Renal cortical epithelial cell (primary cell): ENCODE results near the gene PDE3A. TPM values are rescaled to one million over a fixed set of nuclear protein-coding genes. Genes with fewer than 3 reads are reported as not detected.
"Not testable (repeated sequence)": the region's sequence is repeated elsewhere in the genome, so short reads cannot be mapped to it uniquely, and the experiment has no call there.

Experiments used
- DNase-seq: peaks from one replicate; pipeline ENCODE4 v3.0.0-alpha.2; 2011; ENCODE audit warnings: low read depth
- total RNA-seq: library from RNA; depleted of rRNA; stranded (reverse); fragments of >200 nt; gene quantifications from 2 replicates; pipeline ENCODE4 v1.2.3, GENCODE V29; 2014

PDE3A gene
- total RNA-seq, 1 donor from 2014 or later: 0.10 TPM

- peak; percentile 71 for DNase-seq
These were observed 234.5 kb downstream of the PDE3A start for GRCh38 chr12:20602641-20603391.

- no peak for DNase-seq
These were observed 236.2 kb downstream of the PDE3A start for GRCh38 chr12:20604408-20605067.

GRCh38 chr12:20615020-20615419 is 246.7 kb downstream of the PDE3A start:
- not testable (repeated sequence) for DNase-seq

GRCh38 chr12:20616093-20616492 is 247.8 kb downstream of the PDE3A start:
- DNase-seq: no peak

GRCh38 chr12:20620261-20620660 is 251.9 kb downstream of the PDE3A start:
- no peak for DNase-seq

- DNase-seq: peak; percentile 49
These were observed 256.4 kb downstream of the PDE3A start for GRCh38 chr12:20624718-20625117.

GRCh38 chr12:20625531-20625930 is 257.2 kb downstream of the PDE3A start:
- DNase-seq: no peak

GRCh38 chr12:20627001-20627588 is 258.8 kb downstream of the PDE3A start:
- peak; percentile 56 for DNase-seq

- no peak for DNase-seq
These were observed 260.0 kb downstream of the PDE3A start for GRCh38 chr12:20628226-20628787.

GRCh38 chr12:20628999-20629398 is 260.7 kb downstream of the PDE3A start:
- DNase-seq: no peak

- peak; percentile 92 for DNase-seq
These were observed 261.2 kb downstream of the PDE3A start for GRCh38 chr12:20629414-20630156.

- peak; percentile 84 for DNase-seq
These were observed 263.4 kb downstream of the PDE3A start for GRCh38 chr12:20631711-20632110.

- DNase-seq: no peak
These were observed 272.8 kb downstream of the PDE3A start for GRCh38 chr12:20641106-20641505.

GRCh38 chr12:20643822-20644221 is 275.5 kb downstream of the PDE3A start:
- no peak for DNase-seq

- peak; percentile 41 for DNase-seq
These were observed 278.0 kb downstream of the PDE3A start for GRCh38 chr12:20646239-20646827.

- DNase-seq: no peak
These were observed 285.5 kb downstream of the PDE3A start for GRCh38 chr12:20653871-20654270.

GRCh38 chr12:20656600-20656999 is 288.3 kb downstream of the PDE3A start:
- DNase-seq: no peak

- no peak for DNase-seq
These were observed 289.2 kb downstream of the PDE3A start for GRCh38 chr12:20657496-20657895.

GRCh38 chr12:20681334-20681733 is 313.0 kb downstream of the PDE3A start:
- no peak for DNase-seq

GRCh38 chr12:20695232-20695631 is 326.9 kb downstream of the PDE3A start, which contains the start of gene SLCO1C1:
Gene SLCO1C1, plus strand, starts transcription at chr12:20695332. Its CDS starts 4,245 bp downstream, at chr12:20699577.
- DNase-seq: no peak

GRCh38 chr12:20696181-20696905 is 328.0 kb downstream of the PDE3A start:
- no peak for DNase-seq
